MCF 10A (cell line): ENCODE results near the gene TUT4. TPM values are rescaled to one million over a fixed set of nuclear protein-coding genes. Genes with fewer than 3 reads are reported as not detected.

Experiments used
- BruUV-seq: library from RNA; stranded (reverse); fragments of 400-500 nt; replicated peaks from 2 replicates; lab custom pipeline; 2021; lab: Mats Ljungman, UMichigan
- CTCF ChIA-PET: fragments of 300-600 bp; sonication (Branson Sonifier 250); formaldehyde crosslinking; extraction: SDS; loops from one replicate; lab custom pipeline; 2021; ENCODE audit warnings: antibody characterized with exemption, inconsistent platforms; lab: Yijun Ruan, JAX
- POLR2A ChIA-PET: fragments of 300-600, 350-650 bp; sonication (Branson Sonifier 250); formaldehyde crosslinking; extraction: SDS; loops from one replicate; lab custom pipeline; 2020; ENCODE audit warnings: antibody characterized with exemption, inconsistent platforms; lab: Yijun Ruan, JAX
- DNase-seq: peaks from one replicate; pipeline ENCODE4 v3.0.0-alpha.2; 2018; ENCODE audit not compliant: unreplicated experiment
- H3K27ac Mint-ChIP-seq: one replicate; pipeline ENCODE4 v1.8.0; 2022; ENCODE audit warnings: mild to moderate bottlenecking, low read depth, mixed read lengths; ENCODE audit not compliant: unreplicated experiment
- H3K27me3 Mint-ChIP-seq: one replicate; pipeline ENCODE4 v1.8.0; 2022; ENCODE audit warnings: mixed read lengths; ENCODE audit not compliant: insufficient read depth, unreplicated experiment
- H3K36me3 Mint-ChIP-seq: one replicate; pipeline ENCODE4 v1.8.0; 2022; ENCODE audit warnings: mild to moderate bottlenecking, moderate library complexity, mixed read lengths; ENCODE audit not compliant: insufficient read depth, unreplicated experiment
- H3K4me1 Mint-ChIP-seq: one replicate; pipeline ENCODE4 v1.8.0; 2022; ENCODE audit warnings: mixed read lengths; ENCODE audit not compliant: insufficient read depth, unreplicated experiment
- H3K4me3 Mint-ChIP-seq: one replicate; pipeline ENCODE4 v1.8.0; 2022; ENCODE audit warnings: mild to moderate bottlenecking, moderate library complexity, mixed read lengths; ENCODE audit not compliant: unreplicated experiment
- H3K9me3 Mint-ChIP-seq: one replicate; pipeline ENCODE4 v1.8.0; 2022; ENCODE audit warnings: mixed read lengths; ENCODE audit not compliant: unreplicated experiment
- CTCF ChIP-seq: fragments of 200-600 bp; IDR thresholded peaks from one replicate; pipeline ENCODE4 v1.8.0; 2022; ENCODE audit warnings: antibody characterized with exemption, mild to moderate bottlenecking; ENCODE audit not compliant: unreplicated experiment
- intact Hi-C: fragments of 100-400 bp; cut with micrococcal nuclease; formaldehyde crosslinking; loops from 2 replicates; pipeline ENCODE4 v1.14.1; 2022
- total RNA-seq: library from RNA; stranded (reverse); gene quantifications from 2 replicates; pipeline ENCODE4 v1.2.3, GENCODE V29; 2022

Gene TUT4
- total RNA-seq, 1 experiment from 2014 or later = 90.7 TPM

GRCh38 chr1:52553362-52554266 is 722 bp upstream of the TUT4 start:
- Mint-ChIP-seq H3K9me3 (no peaks in the 10 kb centered on the region), H3K4me3 (no peak overlapping the region), H3K36me3 (peaks cover 7% of the 10 kb centered on the region), H3K4me1 (peaks cover 41% of the 10 kb centered on the region), H3K27me3 (no peaks in the 10 kb centered on the region), H3K27ac (peak overlapping the region; percentile 94)
- intact Hi-C loops = loop anchor here (2.0 to 5.0 kb wide), 3 partner anchors 91 to 151 kb away; partner anchors contain the start of genes ORC1 and PRPF38A
- BruUV-seq = no TSS peak
- ChIA-PET CTCF (interaction anchor here (0.6 to 1.4 kb wide), 4 partner anchors 109 to 138 kb away, joined by 3 to 5 read pairs (median 4); no protein-coding TSS in a partner anchor), POLR2A (interaction anchor here (0.6 to 7.0 kb wide), 21 partner anchors 14 to 499 kb away, joined by 3 to 284 read pairs (median 4); partner anchors contain the start of genes CC2D1B, TXNDC12 and ZYG11B)
- DNase-seq = peak; percentile 81
- no peak for TF ChIP-seq CTCF

GRCh38 chr1:52552236-52552504 is 722 bp downstream of the TUT4 start:
- Mint-ChIP-seq H3K4me3 (no peak overlapping the region), H3K27ac (no peak overlapping the region), H3K4me1 (peaks cover 47% of the 10 kb centered on the region), H3K9me3 (no peaks in the 10 kb centered on the region), H3K36me3 (peaks cover 7% of the 10 kb centered on the region), H3K27me3 (no peaks in the 10 kb centered on the region)
- DNase-seq = peak; percentile 85
- ChIA-PET POLR2A (interaction anchor here (1.2 to 7.0 kb wide), 11 partner anchors 23 to 187 kb away, joined by 3 to 284 read pairs (median 18); partner anchors contain the start of genes CC2D1B and ZYG11B), CTCF (no interaction called here)
- no peak for TF ChIP-seq CTCF
- no TSS peak for BruUV-seq
- intact Hi-C loops = loop anchor here (1.0 to 5.0 kb wide), 4 partner anchors 90 to 150 kb away; partner anchors contain the start of genes ORC1 and PRPF38A

GRCh38 chr1:52551507-52552235 is 1.2 kb downstream of the TUT4 start:
- TSS peak; percentile 52 for BruUV-seq
- Mint-ChIP-seq H3K9me3 (no peaks in the 10 kb centered on the region), H3K4me3 (no peak overlapping the region), H3K27ac (no peak overlapping the region), H3K27me3 (no peaks in the 10 kb centered on the region), H3K4me1 (peaks cover 44% of the 10 kb centered on the region), H3K36me3 (peaks cover 7% of the 10 kb centered on the region)
- intact Hi-C loops = loop anchor here (1.0 to 5.0 kb wide), 4 partner anchors 89 to 149 kb away; partner anchors contain the start of genes ORC1 and PRPF38A
- no peak for TF ChIP-seq CTCF
- ChIA-PET POLR2A (interaction anchor here (0.7 to 2.2 kb wide), 25 partner anchors 9 to 1282 kb away, joined by 3 to 56 read pairs (median 4); partner anchors contain the start of genes CC2D1B, ORC1 and PRPF38A), CTCF (interaction anchor here (1.0 to 1.3 kb wide), 5 partner anchors 21 to 135 kb away, joined by 3 to 9 read pairs (median 3); no protein-coding TSS in a partner anchor)
- DNase-seq = peak; percentile 45
